Endothelial cell of hepatic sinusoid (primary cell): ENCODE results near the gene FADS2.

Experiments
- in situ Hi-C: cut with HindIII; loops from 2 replicates; pipeline ENCODE4 v1.10.0; 2017; ENCODE audit warnings: low sequenced_read_pairs

Gene FADS2

DNA sequence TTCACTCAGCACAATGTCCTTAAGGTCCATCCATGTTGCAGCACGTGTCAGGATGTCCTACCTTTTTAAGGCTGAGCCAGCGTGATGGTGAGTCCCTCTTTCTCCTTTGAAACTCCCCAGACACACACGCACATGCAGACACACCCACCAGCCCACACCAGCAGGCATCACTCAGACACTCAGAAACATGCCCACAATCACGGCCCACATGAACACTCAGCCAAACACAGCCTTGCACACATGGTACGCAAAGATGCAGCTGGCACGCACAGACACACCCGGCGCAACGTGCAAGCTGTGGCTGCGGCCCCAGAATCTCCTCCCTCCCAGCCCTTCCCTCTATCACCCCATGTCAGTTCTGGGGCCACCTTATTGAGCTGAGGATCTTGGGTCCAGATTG lies 55.2 kb downstream of the FADS2 start:
- in situ Hi-C loops = loop anchor here (5.0 kb wide), 1 partner anchor 91 kb away; the partner anchor contains the start of genes FEN1 and TMEM258

DNA sequence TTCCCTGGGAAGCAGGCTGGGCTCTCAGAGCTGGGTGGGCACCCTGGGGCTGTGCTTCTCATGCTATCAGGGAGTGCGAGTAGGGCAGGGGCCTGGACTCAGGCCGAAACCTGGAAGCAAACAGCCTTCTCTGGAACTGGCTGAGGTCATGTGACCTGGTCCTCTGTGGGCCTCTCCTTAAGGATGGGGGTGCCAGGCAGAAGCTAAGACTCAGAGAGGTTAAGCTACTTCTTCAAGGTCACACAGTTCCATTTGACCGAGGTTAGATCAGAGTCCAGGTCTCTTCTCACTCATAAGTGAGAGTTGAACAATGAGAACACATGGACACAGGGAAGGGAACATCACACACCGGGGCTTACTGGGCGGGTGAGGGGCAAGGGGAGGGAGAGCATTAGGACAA lies 55.8 kb downstream of the FADS2 start:
- in situ Hi-C loops = loop anchor here (5.0 kb wide), 1 partner anchor 92 kb away; the partner anchor contains the start of genes FEN1 and TMEM258

DNA sequence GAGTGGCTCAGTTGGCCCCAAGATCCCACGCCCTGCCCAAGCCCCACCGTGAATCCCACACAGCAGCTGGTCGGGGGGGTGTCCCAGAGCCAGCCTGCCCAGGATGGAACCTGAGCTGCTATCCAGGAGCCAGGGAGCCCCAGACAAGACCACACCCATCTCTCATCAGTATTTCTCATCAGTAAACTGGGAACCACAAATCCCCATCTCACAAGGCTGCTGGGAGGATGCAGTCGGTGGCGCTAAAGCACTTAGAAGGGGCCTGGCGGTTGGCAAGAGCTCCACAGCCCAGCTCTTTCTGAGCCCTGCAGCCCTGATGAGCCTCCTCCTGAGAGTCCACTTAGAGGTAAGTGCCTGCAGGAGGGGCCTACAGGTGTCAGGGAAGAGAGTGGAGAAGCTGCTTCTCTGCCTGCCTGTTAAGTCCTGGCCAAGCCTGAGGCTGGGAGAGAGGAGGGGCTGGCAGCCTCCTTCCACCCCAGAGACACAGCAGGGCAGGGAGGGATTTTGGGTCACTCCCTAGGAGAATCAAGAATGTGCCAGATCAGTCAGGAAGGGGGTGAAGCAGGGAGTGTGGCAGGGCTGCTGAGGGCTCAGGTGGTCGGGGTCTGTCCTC lies 57.2 kb downstream of the FADS2 start:
- in situ Hi-C loops = no loop called here

DNA sequence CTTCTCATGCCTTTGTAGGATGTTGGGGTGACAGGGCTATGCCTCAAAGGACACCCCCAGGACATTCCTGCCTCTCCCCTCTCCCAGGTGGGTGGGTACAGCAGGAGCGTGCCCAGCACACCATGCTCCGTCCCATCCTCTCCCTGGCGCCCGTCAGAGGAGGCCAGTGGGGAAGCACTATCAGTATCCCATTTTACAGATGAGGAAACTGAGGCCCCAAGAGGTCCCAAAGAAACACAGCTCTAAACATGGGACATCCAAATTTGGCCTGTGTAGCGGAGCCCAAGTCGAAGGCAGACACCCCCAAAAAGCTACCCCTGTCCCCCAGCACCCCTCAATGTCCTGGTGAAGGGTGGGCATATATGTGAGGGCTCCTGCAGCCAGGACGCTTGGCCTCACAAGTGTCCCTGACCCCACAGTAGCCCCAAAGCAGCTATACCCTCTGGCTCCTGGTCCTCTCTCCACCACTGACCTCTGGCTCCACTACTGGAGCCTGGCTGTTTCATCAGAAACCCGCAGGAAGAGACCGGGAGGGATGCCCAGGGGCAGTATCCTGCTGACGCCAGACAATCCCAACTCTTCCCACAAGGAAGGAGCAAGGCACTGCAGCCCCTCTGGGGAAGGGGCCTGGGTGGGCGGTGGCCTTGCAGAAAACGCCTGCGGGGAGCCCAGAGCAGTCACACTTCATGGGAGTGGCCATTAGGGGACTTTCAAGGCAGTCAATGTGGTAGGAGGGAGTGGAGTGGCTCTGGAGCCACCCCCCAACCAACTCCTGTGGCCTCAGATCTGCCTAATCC lies 57.9 kb downstream of the FADS2 start:
- in situ Hi-C loops = no loop called here

DNA sequence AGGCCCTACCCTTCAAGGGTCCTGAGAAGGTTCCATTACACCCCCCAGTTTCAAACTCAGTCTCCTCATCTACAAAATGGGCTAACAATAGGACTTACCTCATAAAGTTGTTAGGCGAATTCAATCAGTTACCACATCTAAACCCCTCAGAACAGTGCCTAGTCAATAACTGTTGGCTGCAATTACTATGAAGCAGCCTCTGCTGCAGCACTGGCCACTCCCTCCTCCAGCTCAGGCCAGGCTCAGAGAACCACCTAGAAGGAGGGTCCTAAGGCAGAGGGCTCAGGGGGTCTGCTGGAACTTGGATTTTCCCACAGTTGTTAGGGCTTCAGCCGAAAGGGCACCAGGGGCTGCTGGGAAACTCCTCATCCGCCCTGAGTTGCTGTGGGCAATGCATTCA lies 58.5 kb downstream of the FADS2 start:
- in situ Hi-C loops = no loop called here

DNA sequence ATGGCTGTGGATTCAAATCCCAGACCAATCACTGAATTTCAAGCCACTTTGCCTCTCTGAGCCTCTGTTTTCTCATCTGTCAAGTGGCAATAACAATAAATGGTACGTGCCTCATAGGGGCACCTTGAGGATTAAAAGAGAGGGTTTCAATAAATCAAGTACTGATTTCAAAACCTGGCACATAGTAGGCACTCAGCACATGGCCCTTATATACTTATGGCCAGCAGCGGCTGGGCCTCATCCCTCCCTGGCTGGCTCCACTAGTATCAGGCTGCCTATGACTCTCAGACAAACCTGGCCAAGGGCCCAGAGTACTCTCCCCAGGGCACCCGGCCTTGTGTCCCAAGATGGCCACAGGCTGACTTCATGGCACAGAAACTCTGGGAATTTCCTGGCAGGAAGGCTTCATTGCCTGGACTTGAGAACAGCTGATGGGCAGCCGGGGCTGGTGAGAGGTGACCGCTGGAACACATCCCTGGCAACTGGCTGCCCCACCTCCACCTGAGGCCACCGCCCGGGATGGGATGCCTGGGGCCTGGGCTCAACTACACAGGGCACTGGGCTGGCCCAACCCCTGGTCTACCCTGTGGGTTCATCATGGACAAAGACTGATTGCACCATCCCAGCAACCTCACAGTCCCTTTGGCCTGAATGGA lies 59.9 kb downstream of the FADS2 start:
- in situ Hi-C loops = no loop called here

DNA sequence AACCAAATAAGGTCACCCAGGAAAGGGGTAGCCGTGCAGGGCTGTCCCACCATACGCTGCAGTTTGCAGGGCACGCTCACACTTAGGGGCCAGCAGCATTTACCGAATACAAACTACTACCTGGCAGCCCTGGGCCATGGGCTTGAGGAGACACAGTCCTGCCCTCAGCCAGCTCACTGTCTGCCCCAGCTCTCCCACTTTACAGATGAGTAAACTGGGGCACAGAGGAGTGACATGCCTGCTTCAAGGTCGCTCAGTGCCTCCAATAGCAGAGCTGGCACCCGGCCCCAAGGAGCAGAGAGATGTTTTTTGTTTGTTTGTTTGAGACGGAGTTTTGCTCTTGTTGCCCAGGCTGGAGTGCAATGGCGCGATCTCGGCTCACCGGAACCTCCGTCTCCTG lies 60.5 kb downstream of the FADS2 start:
- in situ Hi-C loops = no loop called here

DNA sequence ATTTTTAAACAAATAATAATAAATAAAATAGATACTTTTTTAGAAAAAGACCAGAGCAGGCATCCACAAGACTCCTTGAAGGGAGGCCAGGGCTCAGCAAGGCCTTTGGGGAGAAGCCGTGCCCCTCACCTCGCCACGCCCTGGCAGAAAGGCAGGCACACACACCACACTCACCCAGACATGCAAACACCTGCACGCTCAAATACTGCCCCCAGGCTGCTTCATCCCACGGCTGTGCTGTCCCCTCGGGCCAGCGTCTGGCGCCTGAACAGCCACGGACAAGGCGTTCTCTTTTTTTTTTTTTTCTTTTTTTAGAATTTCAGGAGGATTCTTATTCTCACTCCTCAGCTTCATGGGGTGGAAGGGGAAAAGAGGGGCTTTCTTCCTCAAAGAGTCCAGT lies 61.7 kb downstream of the FADS2 start:
- in situ Hi-C loops = no loop called here

DNA sequence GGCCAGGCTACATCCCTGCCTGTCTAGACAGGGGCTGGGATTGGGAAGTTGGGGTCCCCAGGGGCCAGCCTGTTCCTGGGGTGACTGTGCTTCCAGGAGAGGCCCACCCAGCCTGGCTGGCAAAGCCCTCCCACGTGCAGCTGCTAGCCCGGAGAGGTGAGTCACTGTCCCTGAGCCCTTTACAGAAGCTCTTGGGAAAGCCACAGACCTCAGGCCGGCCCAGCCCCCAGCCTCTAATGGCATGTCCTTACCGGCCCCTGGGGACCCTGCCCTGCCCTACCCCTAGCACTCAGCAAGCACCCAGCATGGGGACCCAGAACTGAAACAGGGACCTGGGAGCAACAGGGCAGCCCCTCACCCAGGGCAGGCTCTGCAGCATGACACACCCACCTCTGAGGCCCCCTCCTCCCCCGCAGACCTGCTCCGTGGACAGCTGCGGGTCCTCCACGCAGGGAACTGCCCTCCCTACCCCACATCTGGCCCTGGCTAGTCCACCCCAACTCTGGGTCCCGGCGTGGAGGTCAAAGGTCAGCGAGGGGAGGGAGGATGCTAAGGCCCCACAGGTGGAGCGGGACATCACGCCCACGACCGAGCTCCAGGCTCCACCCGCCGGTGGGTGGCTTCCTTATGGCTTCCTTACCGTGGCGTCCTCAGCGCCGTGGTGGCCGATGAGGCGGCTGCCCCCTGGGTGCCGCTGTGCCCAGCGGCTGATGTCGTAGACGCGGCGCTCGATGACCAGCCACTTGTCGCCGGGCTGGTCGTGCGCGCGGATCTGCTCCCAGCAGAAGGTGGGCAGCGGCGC lies 62.6 kb downstream of the FADS2 start:
- in situ Hi-C loops = no loop called here

DNA sequence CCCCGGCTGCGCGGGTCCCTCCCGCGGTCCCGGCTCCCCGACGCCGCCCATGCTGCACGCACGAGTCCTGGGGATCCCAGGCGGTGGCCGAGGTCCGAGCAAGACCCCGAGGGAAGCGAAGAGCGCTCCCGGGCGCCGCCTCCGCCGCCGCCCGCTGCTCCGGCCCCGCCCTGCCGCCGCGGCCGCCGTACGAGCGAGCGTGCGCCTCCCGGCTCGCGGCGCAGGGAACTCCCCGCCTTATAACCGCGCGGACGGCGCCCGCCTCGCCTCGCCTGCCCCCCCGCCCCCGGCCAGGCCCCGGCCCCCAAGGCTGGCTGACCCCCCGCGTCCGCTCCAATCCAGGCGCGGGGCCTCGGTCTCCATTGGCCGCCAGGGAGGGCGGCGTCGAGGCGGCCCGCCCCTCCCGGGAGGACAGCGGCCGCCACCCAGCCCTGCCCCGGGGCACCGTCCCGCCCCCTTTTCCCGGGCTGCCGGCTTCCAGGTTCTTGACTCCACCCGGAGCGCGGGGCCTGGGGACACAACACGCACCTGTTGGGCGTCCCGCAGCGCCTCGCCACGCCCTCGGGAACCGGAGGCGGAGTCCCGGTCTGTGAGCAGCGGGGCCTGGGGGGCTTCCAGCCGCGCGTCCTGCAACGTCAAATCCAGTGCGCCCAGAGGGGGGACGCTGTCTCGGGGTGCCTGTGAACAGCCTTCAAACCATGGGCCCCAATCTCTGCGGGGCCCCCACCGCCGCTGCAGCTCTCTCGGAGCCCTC lies 63.4 kb downstream of the FADS2 start, which contains the start of gene FADS3:
Gene FADS3 (minus strand): TSS at position 215 of the 754 bp plus-strand sequence. CDS start 164 bp downstream, at position 51.
- in situ Hi-C loops = no loop called here

DNA sequence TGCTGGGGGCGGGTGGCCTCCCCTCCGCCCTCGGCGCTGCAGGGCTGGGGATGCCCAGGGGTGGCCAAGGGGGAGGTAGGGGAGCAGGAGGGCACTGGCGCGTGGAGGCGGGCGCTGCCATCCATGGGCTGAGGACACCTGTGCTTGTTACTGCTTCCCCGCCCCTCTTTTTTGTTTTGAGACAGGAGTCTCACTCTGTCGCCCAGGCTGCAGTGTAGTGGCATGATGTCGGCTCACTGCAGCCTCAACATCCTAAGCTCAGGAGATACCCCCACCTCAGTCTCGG lies 63.9 kb downstream of the FADS2 start:
- in situ Hi-C loops = no loop called here

DNA sequence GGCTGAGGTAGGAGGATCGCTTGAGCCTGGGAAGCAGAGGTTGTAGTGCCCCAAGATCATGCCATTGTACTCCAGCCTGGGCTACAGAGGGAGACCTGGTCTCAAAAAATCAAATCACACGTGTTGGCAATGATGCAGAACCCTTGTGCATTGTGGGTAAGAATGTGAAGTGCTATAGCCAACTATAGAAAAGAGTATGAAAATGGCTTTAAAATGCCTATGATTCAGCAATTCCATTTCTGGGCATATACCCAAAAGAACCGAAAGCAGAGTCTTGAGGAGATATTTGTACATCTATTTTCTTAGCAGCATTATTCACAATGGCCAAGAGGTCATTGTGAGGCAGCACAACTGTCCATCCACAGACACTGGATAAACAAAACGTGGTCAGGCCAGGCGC lies 65.9 kb downstream of the FADS2 start:
- in situ Hi-C loops = no loop called here

DNA sequence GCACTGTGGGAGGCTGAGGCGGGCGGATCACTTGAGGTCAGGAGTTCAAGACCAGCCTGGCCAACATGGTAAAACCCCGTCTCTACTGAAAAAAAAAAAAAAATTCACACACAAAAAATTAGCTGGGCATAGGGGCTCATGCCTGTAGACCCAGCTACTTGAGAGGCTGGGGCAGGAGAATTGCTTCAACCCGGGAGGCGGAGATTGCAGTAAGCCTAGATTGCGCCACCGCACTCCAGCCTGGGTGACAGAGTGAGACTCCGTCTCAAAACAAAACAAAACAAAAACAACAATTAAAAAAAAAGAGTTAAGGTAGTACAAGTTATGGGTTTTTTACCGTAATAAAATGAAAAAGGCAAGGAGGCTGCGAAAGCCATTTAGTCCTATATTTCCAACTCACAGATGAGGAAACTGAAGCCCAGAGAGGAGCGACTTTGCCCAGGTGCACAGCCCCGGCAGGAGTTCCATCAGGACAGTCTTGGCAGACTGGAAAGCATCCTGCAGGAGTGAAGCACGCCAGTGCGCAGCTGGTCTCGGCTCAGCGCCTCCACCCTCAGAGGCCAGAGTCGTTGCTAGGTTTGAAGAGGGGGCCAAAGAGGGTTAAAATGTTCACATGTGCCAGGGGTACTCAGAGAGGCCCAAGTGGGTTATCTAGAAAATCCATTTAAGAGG lies 67.1 kb downstream of the FADS2 start:
- in situ Hi-C loops = no loop called here

DNA sequence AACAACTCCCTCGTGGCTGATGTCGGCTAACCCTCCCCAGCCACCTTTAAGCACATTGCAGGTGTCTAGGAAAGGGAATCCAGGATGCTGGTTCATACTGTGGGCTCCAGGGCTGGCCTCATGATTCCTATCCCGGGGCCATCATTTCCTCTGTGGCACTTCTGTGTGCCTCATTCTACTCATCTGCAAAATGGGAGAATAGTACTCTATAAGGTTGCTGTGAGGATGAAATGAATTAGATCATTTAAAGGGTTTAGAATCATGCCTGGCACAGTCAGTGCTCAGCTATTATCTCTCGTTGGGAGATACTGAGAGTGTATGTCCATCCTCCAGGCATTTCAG lies 67.6 kb downstream of the FADS2 start:
- in situ Hi-C loops = no loop called here

DNA sequence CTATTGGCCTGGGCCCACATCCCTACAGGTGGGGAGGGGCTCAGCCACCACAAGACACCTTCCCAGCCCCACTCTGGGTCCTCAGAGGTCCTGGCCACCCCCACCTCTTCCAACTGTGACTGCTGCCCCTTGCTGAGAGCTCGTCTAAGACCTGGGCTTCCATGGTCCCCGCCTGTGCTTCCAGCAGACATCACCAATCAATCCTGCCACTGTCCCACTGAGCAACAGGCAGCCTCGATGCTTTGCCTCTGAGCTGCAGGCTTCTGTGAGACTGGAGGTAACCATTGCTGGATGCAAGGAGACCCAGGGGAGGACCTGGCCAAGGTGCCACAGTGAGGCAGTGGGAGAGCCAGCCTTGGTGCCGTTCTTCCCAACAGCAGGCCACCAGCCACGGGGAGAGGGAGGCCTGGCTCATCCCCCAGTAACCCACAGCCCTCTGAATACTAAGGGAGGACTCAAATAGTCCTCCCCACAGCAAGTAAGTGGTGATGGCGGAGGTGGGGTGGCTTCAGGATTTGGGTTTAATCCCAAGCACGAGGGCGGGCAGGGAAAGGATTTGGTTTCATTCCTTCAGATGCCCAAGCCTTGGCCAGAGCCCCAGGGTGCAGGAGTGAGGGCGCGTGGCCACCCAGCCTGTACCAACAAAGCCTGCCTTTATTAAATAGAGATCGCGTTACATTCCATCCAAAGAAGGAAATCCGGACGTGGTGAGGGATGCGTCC lies 68.7 kb downstream of the FADS2 start:
- in situ Hi-C loops = no loop called here

DNA sequence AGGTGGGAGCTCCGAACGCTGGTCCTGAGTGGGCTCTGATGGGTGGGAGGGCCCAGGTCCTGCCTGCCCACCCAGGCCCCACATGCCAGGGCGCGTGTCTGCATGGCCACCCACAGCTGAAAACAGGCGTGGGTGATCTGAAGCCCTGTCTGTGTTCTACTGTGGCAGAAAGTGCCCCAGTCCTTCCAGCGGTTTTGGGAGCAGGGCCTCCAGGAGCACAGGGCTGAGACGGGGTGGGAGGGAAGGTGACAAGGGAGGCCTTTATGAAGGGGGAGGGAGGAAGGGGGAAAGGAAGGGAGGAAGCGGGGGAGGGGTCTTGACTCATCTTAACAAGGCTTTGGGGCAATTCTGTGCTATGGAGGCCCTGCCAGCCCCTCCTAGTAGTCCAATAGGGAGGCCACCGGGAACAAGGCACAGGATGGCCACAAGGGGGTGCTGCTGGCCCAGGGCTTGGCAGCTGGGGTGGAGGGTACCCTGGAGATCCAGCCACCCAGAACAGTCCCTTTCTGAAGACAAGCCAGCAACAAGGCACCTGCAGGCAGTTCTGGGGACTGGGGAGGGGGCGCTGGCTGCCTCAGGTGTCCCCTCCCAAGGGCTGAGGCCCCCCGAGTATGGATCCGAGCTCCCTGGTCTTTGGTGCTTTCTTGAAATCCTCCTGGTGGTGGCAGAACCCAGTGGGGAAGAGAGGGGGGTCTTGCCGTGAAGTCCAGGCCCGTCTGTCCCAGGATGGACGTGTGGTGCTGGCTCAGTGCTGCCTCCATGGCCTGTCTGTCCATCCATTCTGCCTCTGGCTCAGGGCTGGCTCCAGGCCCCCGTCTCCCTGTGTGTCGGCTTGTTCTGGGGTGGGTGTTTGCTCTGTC lies 69.5 kb downstream of the FADS2 start:
- in situ Hi-C loops = no loop called here

DNA sequence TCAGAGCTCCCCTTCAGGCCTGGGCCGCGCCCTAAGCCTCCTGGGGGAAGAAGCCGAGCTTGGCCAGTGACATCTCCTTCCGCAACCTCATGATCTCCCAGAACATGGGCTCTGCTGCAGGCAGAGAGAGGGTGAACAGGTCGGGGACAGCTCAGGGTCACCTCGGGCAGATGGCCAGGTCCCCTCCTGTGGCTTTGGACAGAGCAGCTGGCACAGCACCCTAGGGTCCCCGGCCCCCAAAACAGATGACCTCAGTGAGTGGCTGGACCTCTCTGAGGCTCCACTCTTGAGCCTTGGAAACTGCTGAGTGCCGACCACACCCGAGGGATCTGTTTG lies 70.1 kb downstream of the FADS2 start:
- in situ Hi-C loops = no loop called here

DNA sequence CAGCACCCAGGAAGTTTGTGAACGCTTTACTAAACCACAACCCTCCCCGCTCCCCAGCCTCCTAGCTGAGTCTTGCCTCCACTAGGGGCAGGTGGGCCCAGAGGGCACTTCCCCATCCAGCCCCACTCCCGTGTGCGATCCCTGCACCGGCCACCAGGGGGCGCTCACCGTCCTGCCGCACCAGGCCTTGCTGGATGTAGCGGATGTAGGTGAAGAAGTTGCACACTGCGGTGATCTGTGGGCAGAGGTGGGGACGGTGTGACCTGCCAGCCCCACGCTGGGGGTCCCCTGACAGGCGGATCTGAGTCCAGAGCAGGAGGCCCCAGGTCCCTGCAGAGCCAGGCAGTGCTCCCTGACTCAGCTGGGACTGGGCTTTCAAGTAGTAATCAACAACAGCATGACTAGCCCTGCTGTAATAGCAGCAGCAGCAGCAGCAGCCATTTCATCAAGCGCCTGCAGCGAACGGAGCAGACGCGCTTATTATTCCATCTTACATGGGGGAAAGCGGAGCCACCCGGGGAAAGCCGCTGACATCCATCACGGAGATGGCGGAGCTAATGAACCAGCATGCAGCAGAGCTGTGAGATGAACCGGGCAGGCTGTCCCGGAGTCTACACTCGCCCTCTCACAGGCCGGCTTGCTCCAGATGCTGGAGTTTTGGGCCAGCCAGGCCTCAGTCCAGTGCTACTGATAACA lies 71.2 kb downstream of the FADS2 start:
- in situ Hi-C loops = no loop called here
